Neural crest cell (in vitro differentiated cells): ENCODE results near the gene IRF9. TPM values are rescaled to one million over a fixed set of nuclear protein-coding genes. Genes with fewer than 3 reads are reported as not detected.

Source experiments
- DNase-seq: peaks from one replicate; pipeline ENCODE4 v3.0.0; 2021; ENCODE audit warnings: low read depth, mixed read lengths, low spot score
- H3K27ac Mint-ChIP-seq: one replicate; pipeline ENCODE4 v1.8.0; 2021; ENCODE audit warnings: mild to moderate bottlenecking, mixed read lengths; ENCODE audit not compliant: unreplicated experiment
- H3K27me3 Mint-ChIP-seq: 2 replicates; pipeline ENCODE4 v1.8.0; 2021; ENCODE audit warnings: low read depth, mild to moderate bottlenecking, mixed read lengths
- H3K36me3 Mint-ChIP-seq: 2 replicates; pipeline ENCODE4 v1.8.0; 2021; ENCODE audit warnings: low read depth, mild to moderate bottlenecking, mixed read lengths
- H3K4me1 Mint-ChIP-seq: 2 replicates; pipeline ENCODE4 v1.8.0; 2021; ENCODE audit warnings: mixed read lengths
- H3K4me3 Mint-ChIP-seq: one replicate; pipeline ENCODE4 v1.8.0; 2021; ENCODE audit warnings: mild to moderate bottlenecking, mixed read lengths
- H3K9me3 Mint-ChIP-seq: 2 replicates; pipeline ENCODE4 v1.8.0; 2021; ENCODE audit warnings: mixed read lengths
- total RNA-seq: library from RNA; stranded (reverse); gene quantifications from 2 replicates; pipeline ENCODE4 v1.2.1, GENCODE V29; 2021
- TF ChIP-seq, protein P1 (sequence below): fragments of 200-600 bp; sonication (generic); conservative IDR thresholded peaks from 2 replicates; pipeline ENCODE4 v1.5.0; 2021; ENCODE audit warnings: antibody characterized with exemption, mild to moderate bottlenecking

The IRF9 gene
- total RNA-seq, 1 donor from 2014 or later = 22.9 TPM

DNA sequence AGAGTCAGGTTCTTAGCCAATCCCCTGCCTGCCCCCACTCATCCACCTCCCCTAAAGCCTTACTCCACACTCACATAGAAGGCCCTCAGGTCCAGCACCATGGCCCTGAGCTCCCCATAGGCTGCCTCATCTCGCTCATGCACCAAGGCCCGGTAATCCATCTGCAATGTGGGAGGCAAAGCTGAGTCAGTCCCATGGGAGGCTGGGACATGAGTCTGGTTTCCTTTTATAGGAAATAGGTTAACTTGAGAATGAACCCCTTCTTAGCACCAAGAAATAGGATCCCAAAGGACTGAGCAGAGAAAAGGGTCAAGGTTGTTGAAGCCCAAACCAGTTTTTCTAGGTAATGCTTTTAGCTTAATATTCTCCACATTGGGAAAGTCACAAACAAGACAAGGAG lies 17.6 kb upstream of the IRF9 start:
- TF ChIP-seq, protein P1, sequence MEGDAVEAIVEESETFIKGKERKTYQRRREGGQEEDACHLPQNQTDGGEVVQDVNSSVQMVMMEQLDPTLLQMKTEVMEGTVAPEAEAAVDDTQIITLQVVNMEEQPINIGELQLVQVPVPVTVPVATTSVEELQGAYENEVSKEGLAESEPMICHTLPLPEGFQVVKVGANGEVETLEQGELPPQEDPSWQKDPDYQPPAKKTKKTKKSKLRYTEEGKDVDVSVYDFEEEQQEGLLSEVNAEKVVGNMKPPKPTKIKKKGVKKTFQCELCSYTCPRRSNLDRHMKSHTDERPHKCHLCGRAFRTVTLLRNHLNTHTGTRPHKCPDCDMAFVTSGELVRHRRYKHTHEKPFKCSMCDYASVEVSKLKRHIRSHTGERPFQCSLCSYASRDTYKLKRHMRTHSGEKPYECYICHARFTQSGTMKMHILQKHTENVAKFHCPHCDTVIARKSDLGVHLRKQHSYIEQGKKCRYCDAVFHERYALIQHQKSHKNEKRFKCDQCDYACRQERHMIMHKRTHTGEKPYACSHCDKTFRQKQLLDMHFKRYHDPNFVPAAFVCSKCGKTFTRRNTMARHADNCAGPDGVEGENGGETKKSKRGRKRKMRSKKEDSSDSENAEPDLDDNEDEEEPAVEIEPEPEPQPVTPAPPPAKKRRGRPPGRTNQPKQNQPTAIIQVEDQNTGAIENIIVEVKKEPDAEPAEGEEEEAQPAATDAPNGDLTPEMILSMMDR = no peak
- no peak overlapping the region for H3K27ac Mint-ChIP-seq
- DNase-seq = no peak
- peaks cover 49% of the 10 kb centered on the region for H3K4me1 Mint-ChIP-seq
- H3K9me3 Mint-ChIP-seq = no peaks in the 10 kb centered on the region
- peak overlapping the region; percentile 83 for H3K4me3 Mint-ChIP-seq
- H3K27me3 Mint-ChIP-seq = no peaks in the 10 kb centered on the region
- peaks cover 5% of the 10 kb centered on the region for H3K36me3 Mint-ChIP-seq

DNA sequence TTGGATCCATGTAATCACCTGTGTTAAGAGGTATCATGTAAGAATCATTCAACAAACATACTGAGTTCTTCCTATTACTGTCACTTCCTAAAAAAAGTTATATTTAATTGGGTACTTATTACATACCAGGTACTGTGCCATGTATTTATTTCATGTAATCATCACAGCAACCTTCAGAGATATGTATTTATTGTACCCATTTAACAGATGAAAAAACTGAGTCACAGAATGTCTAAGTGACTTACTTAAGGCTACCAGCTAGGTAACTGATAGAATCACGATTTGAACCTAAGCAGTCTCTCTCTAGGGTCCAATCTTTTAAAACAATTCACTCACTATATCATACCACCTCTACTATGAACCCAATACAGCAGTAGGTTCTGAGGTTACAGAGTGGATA lies 16.6 kb upstream of the IRF9 start:
- Mint-ChIP-seq H3K36me3 (no peaks in the 10 kb centered on the region), H3K27me3 (no peaks in the 10 kb centered on the region), H3K4me3 (peak overlapping the region; percentile 99), H3K9me3 (no peaks in the 10 kb centered on the region), H3K4me1 (peaks cover 45% of the 10 kb centered on the region), H3K27ac (no peak overlapping the region)
- no peak for DNase-seq
- TF ChIP-seq, protein P1 = no peak

DNA sequence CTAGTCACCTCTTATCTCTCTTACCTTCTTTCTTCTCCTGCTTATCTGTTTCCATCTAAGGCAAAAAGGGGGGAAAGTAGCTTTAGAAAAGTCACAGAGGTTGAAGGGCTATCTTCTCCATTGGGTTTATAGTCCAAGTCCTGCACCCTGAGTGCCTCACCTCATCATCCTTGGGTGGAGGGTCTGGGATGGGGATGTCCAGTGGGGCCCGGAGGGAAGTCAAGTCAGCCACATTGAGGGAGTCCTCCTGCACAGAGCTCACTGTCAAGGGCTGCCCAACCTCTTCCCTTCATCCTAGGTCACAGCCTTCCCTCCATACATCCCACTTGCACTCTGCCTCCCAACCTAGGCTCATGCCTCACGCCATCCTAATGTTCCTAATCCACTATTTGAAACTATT lies 15.8 kb upstream of the IRF9 start:
- Mint-ChIP-seq H3K27me3 (no peaks in the 10 kb centered on the region), H3K4me3 (peak overlapping the region; percentile 99)

DNA sequence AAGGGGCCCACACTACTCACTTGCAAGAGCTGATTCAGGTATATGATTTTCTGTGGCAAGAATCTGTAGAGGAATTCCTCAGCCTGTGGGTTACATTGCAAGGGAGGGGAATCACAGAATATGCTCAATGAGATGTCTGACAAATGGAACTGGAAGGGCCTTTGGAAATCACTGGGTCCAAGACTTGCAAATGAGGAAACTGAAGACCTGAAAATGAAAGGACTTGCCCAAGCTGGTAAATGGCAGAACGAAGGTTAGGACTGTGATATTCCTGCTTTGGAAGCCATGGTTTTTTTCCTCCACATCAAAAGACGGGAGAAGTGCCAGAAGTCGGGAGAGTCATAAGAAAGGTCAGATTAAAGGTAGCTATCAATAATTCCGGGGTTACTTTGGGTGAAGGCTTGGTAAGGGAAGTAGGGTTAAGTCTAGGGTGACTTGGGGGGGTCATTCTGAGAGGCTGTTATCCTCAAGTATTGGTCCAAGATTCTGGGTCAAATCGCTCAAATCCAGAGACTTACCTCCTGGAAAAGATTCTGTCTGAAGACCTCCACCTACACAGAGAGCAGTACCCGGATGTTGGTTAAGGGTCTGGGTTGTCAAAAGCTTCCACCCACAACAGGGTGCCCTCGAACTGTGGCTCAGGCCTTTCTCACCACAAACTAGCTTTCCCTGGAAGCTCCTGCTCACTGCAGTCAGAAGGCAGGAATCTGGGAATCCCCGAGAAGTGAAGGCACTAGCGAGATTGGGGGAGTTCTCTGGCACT lies 15.2 kb upstream of the IRF9 start:
- Mint-ChIP-seq H3K4me1 (peaks cover 32% of the 10 kb centered on the region), H3K27ac (peak overlapping the region; percentile 83), H3K36me3 (no peaks in the 10 kb centered on the region), H3K4me3 (peak overlapping the region; percentile 99), H3K27me3 (no peaks in the 10 kb centered on the region), H3K9me3 (no peaks in the 10 kb centered on the region)
- DNase-seq = no peak
- TF ChIP-seq, protein P1 = no peak

More for the DNA sequence above, 15.8 kb upstream of the IRF9 start:
- peaks cover 38% of the 10 kb centered on the region for H3K4me1 Mint-ChIP-seq
- H3K36me3 Mint-ChIP-seq = no peaks in the 10 kb centered on the region
- DNase-seq = no peak
- H3K27ac Mint-ChIP-seq = no peak overlapping the region
- no peaks in the 10 kb centered on the region for H3K9me3 Mint-ChIP-seq
- TF ChIP-seq, protein P1 = no peak

DNA sequence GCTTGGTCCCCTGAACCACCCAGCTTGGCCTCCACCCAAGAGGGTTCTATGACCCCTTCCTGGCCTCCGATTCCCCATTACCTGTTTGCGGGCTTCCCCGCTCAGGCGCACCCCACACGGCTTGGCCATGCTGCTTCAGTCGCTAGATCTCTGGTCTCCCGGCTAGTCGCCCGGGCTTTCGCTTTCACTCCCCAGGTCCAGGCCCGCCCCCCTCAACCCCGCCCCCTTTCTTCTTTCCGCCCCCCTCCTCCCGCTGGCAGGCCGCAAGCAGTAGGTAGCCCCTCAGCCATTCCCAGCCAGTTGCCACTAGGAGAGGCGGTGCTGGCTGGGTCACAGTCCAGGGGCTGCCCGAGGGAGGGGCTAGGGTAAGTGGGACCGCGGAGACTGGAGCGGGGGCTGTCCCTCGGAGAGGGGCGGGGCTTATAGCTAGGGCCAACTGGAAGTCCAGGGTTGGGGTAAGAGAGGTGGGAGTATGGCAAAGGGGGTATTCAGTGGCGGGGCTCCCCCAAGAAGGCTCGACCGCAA lies 14.6 kb upstream of the IRF9 start, which contains the start of gene PSME2:
TSS of gene PSME2 (minus strand) at position 158 of the 525 bp plus-strand sequence. CDS start at position 129, 29 bp downstream.
- H3K4me3 Mint-ChIP-seq = peak within 1 kb of the TSS; percentile 99

More for the DNA sequence above, 14.6 kb upstream of the IRF9 start, which contains the start of gene PSME2:
- Mint-ChIP-seq H3K27me3 (no peaks in the 10 kb centered on the region), H3K9me3 (no peaks in the 10 kb centered on the region), H3K27ac (peak within 1 kb of the TSS; percentile 91), H3K36me3 (no peaks in the 10 kb centered on the region), H3K4me1 (peaks cover 31% of the 10 kb centered on the region)
- DNase-seq = peak; percentile 95
- TF ChIP-seq, protein P1 = no peak
